HG03159 (cell line): ENCODE data around the gene ITPKB.
"Not testable (repeated sequence)": the region's sequence is repeated elsewhere in the genome, so short reads cannot be mapped to it uniquely, and the experiment has no call there.

Experiments
- ATAC-seq: cut with Tn5 transposase; IDR thresholded peaks from one replicate; pipeline ENCODE4 v1.9.1; 2021; ENCODE audit warnings: mild to moderate bottlenecking, moderate library complexity; ENCODE audit not compliant: unreplicated experiment

ITPKB gene

GRCh38 chr1:226639631-226640061 is 99.4 kb downstream of the ITPKB start:
- ATAC-seq: no peak

- not testable (repeated sequence) for ATAC-seq
Observed at GRCh38 chr1:226639206-226639605, 99.9 kb downstream of the ITPKB start.

GRCh38 chr1:226638608-226639007 is 100.5 kb downstream of the ITPKB start:
- ATAC-seq: no peak

- ATAC-seq: no peak
Observed at GRCh38 chr1:226638001-226638601, 101.0 kb downstream of the ITPKB start.

GRCh38 chr1:226637147-226637935 is 101.7 kb downstream of the ITPKB start:
- no peak for ATAC-seq

DNA sequence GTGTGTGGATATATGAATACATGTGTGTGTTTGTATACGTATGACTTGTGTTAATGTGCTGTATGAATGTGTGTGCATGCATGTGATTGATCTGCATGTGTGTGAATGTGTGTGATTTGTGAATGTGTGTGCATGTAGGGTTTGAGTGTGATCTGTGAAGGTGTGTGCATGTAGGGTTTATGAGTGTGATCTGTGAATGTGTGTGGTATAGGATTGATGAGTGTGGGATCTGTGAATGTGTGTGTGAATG is 102.3 kb downstream of the ITPKB start:
- no peak for ATAC-seq

DNA sequence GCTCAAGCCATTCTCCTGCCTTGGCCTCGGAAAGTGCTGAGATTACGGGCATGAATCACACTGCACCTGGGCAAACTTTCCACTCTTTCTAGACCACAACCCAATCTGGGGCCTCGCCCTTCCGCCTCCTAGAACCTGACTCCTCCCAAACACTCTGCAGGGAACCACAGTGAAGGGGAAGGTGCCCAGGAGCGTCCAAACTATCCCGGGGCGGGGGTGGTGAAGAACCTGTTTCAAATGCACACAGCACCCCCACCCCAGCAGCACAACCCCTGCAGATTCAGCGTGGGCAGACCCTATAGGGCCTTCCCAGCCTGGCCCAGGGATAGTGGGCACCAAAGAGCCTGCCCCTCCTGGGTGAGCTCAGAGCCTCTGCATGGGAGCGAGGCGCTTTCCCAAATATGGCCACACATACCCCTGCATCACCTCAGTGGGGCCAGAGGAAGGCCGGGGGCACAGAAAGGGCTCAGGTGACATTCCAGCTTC is 103.6 kb downstream of the ITPKB start:
- ATAC-seq: no peak

- ATAC-seq: no peak
Observed at GRCh38 chr1:226634611-226635246, 104.4 kb downstream of the ITPKB start.

DNA sequence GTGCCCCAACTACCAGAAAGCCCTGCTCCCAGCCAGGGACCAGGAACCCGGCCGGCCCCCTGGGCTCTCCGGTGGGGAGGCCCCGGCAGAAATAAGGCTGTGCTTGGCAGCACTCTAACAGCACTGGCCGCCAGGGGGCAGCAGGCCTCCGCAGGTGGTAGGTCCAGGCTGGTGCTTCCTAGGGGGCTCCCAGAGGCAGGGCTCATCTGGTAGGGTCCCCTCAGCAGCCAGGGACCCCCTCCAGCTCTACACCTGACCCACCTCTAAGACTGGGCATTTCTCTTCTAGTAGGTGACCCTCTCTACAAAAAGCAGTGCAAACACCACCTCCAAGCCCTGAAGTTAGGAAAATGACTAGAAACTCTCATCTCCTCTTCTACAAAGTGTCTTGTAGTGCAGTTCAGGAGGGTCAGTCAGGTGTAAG is 104.9 kb downstream of the ITPKB start:
- peak; percentile 79 for ATAC-seq

DNA sequence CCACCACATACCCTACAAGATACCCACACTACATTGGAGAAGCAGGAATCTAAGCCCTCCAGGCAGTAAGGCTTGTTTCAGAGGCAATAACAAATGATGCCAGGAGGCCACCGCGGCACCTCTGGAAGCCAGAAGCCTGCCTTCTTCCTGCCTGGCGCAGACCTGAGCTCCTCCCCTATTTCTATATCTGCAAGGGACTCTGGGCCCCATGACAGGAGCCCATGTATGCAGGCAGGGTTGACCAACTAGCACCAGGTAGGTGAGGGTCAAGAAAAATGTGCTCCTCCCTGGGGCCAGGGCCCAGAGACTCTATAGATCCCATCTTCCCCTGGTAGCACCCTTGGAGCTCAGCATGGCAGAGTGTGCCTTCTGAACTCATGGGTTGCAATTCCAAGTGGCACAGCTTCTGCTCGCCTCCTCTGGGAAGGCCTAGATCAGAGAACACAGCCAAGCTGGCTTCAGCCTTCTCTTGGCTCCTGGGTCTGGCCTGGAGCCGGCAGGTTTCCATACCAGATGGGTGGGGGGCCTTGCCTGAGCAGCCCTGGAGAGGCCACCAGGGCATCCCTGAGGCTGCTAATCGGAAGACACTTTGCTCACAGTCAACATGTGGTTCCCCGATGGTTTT is 105.4 kb downstream of the ITPKB start:
- ATAC-seq: peak; percentile 31

DNA sequence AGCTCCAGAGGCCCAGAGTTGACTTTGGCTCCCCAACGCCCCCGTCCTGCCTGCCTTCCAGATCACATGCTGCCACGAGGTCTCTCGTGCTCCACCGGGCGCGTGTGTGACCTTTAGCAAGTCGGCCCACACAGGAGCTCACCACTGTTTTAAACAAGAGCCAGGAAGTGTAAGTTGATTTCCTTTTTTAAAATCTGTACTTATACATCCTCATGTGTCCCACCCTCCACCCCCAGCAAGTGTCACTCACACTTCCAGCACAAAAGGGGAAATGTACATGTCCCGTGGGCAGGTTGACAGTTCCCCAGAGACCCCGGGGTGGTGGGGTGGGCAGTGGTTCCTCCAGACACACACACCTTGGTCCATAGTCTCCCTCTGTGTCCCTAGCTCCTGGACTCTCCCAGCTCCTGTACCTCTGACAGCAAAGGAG is 106.1 kb downstream of the ITPKB start:
- no peak for ATAC-seq

- no peak for ATAC-seq
Observed at GRCh38 chr1:226632169-226632879, 106.8 kb downstream of the ITPKB start.

DNA sequence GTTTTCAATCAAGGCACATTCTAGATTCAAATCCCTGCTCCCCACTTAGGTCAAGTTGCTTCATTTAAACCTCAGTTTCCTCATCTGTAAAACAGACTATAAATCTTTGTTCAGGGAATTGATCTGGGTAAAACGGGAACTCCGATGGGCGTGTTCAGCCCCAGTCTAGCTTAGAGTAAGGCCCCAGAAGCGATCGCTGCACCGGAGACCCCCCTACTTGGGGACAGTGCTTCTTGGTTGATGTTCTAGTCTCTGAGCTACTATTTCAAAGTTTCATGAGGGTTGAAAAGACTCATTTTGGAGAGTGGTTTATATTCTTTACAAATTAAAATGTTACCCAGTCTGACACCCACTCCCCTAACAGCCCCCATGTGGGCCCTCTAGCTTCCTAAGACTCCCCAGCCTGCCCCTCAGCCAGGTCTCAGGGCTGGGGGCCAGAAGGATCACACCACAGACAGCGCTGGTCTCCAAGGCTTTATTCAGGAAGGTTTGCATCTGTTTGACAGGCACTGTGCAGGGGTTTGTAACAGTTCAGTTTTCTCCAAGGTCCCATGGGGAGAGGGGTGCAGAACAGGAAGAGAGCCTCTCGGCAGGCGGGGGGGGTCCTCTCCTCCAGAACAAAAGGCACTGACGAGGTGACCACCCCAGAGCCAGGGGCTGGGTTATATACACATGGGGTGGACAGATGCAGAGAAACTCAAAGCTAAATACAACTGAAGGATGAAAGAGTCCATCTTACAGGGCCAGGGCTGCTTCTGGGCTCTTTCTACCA is 107.7 kb downstream of the ITPKB start:
- no peak for ATAC-seq

GRCh38 chr1:226630592-226630991 is 108.5 kb downstream of the ITPKB start:
- no peak for ATAC-seq

DNA sequence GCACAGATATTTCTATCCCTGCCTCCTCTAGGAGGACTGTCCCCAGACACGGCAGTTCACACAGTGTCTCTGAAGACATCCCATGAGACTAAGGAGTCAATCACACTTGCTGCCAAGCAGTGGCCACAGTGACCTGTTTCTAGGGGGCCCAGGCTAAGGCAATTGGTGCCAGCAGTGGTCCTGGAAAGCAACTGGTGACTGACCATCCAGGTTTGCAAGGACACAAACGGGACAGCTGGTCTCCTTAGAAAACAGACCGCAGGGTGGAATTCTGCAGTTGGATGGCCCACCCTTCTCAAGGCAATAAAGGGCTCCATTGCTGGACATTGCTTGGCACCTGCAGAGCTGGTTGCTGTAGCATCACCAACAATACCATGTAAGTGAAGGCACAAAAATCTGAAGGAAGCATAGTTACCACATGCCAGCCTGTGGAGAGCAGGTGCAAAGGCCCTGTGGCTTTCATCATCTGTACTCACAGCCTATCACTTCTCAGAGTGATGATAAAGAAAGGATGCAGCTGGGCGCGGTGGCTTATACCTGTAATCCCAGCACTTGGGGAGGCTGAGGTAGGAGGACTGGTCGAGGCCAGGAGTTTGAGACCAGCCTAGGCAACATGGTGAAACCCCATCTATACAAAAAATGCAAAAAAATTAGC is 109.1 kb downstream of the ITPKB start:
- ATAC-seq: no peak

GRCh38 chr1:226629210-226629895 is 109.7 kb downstream of the ITPKB start:
- ATAC-seq: no peak

- no peak for ATAC-seq
Observed at GRCh38 chr1:226628612-226629155, 110.4 kb downstream of the ITPKB start.

- no peak for ATAC-seq
Observed at GRCh38 chr1:226627924-226628611, 111.0 kb downstream of the ITPKB start.
